NOMO-1 treated with DMSO at 0.1 percent for 48 hours (cell line): ENCODE measurements around the gene NT5C1A.

Source experiments
- DNase-seq: peaks from one replicate; lab custom pipeline; 2025; ENCODE audit not compliant: unreplicated experiment; lab: John Stamatoyannopoulos, UW

The NT5C1A gene

DNA sequence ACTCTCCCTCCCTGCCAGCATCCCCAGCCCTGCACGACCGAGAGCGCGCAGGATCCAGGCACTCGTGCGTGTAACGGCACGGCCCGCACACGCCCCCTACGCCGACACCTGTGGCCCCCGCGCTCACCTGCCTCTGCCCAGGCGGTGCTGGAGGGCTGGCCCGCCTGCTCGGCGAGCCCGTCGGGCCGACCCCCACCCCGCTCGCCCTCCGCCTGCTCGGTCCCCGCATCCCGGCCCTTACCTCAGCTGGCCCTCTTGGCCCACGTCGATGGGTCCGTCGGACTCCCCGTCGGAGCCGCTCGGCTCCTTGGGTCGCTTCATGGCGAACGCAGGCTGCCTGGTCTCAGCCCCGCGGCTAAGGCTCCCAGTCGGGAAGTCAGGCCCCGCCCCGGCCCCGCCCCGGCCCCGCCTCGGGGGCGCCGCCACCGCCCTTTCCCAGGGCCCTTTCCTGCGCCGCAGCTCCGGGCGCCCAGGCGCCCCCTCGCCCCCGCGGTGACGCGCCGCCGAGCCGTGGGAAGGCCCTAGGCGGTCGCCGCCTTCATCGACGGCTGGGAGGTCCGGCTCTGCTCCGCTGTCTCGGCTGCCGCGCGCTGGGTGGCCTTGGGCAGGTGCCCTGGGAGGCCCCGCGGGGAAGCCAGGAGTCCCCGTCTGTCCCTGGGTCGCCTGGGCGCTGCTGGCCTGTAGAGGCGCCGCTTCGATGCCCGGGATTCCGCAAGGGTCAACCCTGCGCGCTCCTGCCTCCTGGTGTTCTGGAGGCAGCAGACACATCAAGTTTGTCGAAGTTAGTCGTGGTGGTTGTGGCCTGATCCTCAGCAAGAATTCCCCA, 32.4 kb downstream of the NT5C1A start, which contains the start of gene HEYL:
HEYL (minus strand) TSS at position 339 of the 826 bp plus-strand sequence; CDS start at position 321, 18 bp downstream.
- peak; percentile 80 for DNase-seq

DNA sequence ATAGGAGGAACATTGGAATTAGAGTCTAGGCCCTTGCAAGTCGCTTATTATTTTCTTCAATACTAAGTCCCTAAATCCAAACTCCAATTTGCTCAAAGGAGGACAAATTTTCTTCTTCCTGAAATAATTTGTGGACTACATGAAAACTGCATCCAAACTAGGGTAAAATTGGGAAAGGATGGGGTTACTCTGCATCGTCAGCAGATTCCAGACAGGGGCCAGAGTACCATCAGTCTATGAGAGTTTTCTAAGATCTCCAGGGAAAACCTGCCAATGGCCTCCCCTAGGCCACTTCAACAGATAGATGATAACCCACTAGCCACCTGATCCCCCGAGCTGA, 33.0 kb downstream of the NT5C1A start:
- DNase-seq: no peak

DNA sequence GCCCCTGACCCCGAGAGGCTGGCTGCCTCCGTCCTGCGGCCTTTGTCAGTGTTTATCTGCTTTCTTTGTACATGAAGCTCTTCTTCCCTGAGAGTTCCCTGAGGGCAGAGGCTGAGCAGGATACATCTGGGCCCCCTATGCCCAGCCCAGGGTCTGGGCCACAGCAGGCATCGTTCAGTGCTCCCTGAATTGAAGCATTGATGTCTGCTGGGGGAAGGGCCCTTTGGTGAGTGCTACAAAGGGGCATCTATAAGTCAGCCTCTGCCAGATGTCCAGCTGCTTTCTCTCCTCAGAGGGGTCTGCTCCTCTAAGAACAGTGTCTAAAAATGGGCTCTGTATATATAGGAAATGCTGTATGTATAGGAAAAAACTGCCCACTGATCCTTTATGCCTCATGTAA, 34.5 kb downstream of the NT5C1A start:
- no peak for DNase-seq

DNA sequence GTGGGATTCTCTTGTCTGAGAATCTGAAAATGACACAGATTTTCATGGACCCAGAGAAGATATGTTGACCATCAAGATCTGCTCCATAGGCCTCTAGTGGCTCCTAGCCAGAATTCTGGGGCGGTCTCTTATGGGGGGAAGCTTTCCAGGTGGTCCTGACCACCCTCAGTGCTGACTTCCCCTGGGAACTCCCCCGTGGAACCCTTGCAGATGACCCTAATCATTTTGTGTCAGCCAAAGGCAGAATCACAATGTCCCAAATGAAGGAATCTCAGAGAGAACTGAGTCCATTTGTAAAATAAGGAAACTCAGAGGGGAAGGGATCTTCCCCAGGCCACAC, 36.1 kb downstream of the NT5C1A start:
- no peak for DNase-seq

DNA sequence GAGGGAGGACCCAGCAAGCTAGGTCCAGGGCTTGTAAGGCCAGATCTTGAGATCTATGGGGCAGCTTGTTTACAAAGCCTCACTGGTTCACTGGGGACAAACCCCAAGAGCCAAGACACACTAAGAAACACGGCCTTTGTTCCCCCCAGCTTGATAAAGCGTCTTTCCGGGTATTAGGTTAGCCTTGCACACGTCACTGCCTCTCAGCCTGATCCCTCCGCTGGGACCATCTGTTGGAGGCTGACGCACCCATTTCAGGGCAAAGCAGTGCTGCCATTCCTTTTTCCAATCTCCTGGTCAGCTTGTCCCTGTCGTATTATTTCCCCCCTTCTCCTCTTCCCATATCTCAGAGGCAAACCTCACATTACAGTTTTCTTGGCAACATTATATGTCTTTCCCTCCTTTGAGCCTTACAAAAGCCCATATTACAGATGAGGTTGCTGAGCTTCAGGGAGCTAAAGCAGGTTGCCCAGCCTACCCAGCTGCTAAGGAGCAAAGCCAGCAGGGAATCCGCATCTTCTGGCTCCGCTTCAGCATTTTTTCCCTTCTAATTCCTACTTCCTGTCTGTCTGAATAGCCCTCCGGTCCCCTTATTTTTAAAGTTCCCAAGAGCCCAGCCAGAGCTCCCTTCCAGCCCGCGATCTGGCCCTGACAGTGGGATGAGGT, 36.6 kb downstream of the NT5C1A start:
- no peak for DNase-seq

DNA sequence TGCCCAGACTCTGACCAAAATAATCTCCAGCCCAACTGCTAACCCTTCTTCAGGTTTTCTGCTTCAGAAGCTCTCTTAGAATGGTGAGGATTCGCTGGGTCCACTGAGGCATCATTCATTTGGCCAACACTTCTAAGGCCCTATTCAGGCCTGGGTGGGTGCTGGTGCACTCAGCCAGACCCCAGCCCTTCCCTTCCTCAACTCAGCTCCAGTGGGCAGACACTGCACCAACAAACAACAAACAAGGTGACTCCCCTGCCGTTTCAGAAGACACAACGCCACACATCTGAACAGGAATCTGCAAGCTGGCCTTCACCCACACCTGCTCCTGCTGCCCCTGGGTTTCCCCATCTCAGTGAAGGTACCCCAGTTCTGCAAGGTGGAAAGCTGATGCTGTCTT, 38.5 kb downstream of the NT5C1A start:
- no peak for DNase-seq

DNA sequence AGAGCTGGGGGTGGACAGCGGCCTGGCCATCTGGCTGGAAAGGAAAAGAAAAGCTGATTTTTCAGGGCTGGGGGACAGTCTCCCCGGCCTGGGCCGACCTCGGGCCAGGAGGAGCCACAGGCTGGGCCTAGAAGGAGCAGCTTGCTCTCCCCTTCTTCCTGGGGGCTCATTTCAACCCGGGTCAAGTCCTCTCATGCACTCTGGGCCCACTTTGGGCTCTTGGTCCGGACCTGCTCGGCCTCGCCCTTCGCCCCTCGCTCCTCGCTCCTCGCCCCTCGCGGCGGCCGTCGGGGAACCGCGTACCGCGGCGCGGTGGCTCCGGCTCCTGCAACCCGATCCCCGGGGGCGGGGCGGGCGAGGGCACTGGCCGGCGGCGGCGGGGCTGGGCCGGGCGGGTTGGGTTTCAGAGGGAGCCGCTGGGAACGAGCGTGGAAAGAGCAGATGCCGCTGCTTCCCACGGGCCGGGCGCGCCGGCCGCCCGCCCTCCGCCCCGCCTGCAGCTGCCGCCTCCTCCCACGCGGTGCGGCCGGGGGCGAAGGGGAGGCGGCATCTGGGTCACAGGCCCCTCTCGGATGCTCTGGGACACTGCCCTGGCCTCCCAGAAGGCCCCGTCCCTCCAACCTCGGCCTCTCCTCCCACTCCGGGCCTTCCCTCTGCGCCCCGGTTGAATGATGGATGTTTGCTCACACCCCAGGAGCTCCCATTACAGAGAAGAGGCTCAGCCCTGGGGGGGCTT, 39.1 kb downstream of the NT5C1A start:
- DNase-seq: no peak

DNA sequence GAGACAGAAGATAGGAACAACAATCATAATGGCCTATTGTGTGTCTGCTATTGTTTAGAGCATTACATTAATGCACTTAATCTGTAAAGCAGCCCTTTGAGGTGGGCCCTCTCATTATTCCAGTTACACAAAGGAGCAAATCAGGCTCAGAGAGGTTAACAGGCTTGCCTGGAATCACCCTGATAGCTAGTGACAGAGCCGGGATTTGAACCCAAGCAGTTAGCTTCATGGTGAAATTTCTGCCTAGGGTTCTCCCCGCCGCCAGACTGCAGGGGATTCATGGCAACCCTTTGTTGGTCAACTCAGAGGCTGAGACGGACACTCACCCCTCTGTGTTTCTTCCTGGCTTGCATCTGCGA, 39.6 kb downstream of the NT5C1A start:
- DNase-seq: no peak

DNA sequence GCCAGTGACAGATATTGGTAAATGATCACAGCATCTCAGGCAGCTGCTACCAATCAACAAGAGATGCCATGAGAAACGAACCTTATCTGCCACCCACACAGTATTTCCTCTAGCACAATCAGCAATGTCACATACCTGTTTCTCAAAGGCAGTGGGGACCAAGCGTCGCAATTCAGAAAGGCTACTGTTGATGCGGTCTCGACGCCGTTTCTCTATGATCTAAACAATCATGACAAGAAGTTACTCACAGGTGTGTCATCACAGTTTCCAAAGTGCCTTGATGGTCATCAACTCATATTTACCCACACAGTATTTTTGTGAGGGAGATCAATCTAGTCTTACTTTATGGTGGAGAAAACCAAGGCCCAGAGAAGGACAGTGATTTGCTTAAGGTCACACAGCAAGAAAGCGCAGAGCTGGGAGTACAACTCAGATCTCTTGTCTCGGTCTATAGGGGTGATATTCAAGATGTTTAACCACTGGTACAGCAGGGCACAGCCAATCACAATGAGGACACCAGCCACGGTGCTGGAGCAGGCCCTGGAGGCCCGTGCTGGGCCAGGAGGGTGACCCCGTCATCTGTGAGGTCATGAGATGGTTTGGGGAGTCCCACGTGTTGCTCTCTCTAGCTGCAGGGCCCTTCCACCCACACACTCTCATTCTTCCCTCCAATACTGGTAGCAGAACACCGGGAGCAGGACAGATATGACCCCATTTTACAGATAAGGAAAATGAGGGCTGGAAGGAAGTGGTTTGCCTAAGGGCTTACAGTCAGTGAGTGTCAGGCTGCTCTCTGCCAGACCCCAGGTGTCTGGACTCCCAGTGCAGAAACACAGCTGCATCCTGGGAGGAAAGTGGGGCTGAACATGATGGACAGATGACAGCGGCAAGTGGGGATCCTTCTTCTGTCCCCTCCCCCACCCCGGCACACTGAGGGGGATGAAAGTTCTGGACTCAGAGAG, 40.3 kb downstream of the NT5C1A start:
- DNase-seq: no peak

DNA sequence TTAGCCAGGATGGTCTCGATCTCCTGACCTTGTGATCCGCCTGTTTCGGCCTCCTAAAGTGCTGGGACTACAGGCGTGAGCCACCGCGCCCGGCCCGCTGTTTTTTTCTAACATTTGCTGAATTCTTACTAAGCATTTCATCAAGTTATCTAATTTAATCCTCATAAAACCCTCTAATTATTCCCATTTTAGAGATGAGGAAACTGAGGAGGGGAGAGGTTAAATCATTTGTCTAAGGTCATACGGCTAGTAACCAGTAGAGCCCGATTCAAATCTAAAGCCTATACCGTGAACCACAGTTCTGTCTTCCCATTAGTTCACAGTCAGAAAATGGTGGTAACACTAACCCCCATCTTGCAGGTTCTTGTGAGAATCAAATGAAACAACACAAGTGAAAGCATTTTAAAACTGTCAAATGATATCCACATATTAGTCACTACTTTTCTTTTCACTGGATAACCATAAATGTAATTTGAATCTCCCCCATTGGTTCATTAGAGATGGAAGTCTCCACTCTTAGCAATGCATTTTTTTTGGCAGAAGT, 43.0 kb downstream of the NT5C1A start:
- no peak for DNase-seq

DNA sequence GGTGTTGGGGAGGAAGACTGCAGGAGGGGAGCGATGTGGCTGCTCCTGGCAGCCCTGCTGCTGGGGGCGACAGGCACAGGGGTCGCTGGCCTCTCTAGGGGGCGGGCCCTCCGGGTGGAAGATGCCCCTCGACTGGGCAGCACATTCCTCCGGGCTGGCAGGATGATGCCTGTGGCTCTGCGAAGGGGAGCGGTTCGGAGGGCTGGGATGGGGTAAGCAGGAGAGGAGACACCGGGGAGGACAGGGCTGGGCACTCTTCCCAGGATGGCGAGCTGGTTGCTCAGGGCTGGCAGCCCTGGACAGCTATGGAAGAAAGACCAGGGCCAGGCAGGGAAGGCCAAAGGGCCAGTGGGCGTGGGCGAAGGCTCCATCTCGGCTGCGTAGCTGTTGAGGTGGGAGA, 45.3 kb downstream of the NT5C1A start:
- no peak for DNase-seq

DNA sequence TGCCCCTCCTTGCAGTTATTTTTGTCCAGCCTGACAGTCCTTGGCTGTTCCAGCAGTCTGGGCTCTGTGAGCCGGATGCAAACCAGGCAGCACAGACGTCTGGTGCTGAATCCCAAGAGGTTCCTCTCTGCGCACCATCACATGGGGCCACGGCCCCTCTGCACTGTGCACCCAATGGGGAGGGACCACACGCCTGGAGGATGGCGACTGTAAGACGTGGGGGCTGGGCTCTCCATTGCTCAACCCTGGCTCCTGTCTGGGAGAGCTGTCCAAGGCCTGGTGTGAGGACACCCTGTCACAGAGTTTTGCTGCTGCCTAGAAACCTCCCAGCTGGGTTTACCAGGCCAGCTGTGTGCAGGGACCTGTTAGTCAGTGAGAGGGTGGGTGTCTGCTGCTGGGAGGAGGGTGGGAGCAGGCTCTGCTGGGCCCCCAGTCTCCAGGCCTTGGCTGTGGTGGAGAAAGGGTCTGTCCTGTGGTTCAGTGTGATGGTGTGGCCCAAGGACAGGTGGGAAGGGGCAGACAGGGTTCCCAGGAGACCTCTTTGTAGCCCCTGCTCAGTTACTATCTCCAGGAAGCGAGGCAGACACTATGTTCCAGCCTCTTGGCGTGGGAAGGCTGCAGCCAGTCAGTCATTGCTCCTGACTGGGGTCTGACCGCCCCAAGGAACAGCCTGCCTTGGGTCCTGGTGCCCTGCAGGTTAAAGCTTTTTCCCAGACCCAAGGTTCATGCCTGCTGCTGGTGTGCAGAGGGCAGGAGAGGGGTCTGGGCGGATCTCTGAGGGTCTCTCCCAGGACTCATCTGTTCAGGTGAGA, 46.2 kb downstream of the NT5C1A start:
- no peak for DNase-seq

DNA sequence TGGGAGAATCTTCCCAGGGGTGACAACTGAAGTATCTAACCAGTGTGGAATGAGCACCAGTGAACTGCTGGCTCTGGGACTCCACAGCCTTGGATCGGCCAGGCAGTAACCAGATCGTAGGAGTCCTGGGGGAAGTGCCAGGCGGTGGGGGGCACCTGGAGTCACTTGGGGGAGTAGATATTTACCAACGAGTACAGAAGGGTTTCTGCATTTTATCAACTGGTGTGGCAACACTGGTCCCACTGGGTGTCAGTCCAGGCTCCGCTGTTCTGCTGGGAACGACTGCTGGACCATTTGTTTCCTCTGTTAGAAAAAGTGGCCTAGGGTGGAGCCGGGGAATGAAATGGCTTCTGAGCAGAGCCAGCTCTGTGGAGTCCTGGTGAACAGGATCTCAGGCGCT, 46.9 kb downstream of the NT5C1A start:
- DNase-seq: no peak

DNA sequence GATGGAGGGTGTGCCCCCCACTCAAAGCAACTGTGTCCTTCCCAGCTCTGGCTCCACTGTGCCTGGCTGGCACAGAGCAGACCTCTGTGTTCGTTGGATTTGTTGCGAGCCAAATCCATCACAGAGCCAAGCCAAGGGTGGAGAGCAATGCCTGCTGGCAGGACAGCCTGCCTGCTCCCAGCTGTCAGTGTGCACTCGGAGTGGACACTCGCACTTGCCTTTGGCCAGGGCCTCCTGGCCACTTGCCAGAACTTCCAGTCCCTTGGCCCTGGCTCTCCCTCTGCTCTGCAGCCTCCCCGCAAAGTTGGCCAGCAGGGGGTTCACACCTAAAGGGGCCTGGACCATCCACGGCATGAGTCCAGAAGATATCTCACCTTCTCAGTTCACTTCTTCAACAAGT, 48.9 kb downstream of the NT5C1A start:
- DNase-seq: no peak

DNA sequence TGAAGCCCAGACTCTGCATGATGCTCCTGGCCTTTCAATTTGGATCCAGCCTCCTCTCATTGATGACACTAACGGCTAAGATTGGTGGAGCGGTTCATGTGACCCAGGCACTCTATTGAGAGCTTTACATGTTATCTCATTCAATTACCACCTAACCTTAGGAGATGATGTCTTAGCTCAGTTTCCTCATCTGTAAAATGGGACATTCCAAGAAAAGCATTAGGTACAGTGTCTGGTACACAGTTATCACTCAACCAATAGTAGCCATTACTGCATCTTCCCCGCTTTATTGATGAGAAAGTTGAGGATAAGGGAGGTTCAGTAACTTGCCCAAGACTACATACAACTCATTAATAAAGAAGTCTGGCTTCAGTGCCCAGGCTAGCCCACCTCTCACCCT, 49.5 kb downstream of the NT5C1A start:
- no peak for DNase-seq

DNA sequence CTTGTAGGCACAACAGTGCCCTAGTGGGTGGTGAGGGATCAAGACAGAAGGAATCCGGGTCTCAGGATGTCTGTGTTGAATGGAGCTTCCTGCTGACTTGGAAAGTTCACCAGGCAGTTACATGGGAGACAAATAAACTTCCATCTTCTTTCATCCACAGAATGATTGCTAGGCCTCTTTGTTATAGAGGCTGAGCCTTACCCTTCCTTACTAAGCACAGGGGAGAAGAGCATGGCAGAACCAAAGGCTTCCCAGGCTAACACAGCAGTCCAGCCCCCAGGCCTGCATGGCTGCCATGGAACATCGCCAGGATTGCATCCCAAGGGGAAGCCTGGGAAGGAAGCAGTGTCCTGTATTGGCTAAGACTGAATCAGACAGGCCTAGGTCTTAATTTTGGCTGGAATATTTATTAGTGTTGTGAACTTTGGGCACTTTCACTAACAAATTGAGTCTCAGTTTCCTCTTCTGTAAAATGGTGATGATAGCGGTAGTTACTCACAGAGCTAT, 51.2 kb downstream of the NT5C1A start:
- DNase-seq: no peak

DNA sequence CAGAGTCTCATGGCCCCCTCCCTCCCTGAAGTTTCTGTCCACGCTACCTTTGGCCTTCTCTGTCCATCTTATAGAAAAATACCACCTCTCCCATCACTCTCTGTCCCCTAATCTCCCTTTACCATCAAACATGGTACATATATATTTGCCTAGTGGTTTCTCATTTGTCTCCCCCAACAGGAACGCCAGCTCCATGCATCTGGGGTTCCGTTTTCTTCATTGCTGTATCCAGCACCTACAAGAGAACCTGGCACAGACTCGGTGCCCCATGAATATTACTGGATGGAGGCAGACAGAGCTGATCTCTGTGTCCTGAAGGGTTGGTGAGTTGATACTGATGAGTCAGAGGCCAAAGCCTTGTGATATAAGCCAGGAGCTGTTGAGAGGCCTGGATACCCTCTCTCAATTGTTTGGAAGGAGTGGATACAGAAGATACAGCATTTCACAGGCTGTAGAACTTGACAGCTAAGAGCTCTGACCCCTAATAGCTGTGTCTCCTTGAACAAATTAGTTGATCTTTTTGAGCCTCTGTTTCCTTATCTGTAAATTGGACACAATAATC, 54.3 kb downstream of the NT5C1A start:
- DNase-seq: no peak

DNA sequence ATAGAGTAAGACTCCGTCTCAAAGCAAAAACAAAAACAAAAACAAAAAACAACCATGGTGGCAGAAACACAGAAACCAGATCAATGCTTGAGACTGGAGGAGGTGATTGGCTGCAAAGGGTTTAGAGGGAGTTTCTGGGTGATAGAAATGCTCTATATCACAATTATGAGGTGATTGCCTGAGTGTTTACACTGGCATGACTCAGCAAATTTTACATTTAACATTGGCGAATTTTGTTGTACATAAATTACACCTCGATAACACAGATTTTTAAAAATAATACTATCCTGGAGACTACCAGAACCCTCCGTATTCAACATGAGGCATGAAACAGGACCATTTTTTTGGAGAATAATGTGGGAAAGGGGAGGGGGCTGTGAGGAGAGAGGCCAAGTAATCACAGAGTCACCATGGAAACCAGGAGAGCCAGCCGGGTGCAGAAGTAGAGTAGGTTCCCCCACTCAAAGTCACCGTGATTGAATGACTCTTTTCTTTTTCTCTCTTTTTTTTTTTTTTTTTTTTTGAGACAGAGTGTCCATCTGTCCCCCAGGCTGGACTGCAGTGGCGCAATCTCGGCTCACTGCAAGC, 56.7 kb downstream of the NT5C1A start:
- DNase-seq: no peak

DNA sequence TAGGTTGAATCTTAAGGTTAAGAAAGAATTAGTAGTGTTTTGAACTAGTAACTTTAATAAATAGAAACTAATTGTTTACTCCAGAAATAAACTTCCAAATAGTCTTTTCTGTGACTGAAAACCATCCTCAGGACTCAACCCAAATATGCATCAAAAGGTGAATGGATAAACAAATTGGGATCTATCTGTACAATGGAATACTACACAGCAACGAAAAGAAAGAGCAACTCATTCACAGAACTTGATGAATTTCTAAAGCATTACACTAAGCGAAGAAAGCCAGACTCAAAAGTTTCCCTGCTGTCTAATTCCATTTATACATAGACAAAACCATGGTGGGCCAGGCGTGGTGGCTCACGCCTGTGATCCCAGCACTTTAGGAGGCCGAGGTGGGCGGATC, 57.4 kb downstream of the NT5C1A start:
- no peak for DNase-seq
